ENCODE data around the gene MACF1.

GRCh38 chr1:39488793-39489566, 284.5 kb downstream of the MACF1 start:
- TF ChIP-seq TAF1 (IDR thresholded peaks at IDR 0.05; ENCODE audit: borderline replicate concordance, low read depth, low read length) (no peak), MXI1 (IDR thresholded peaks at IDR 0.05; ENCODE audit: low read depth, low read length) (no peak), PBX3 (IDR thresholded peaks at IDR 0.05) (no peak), MAX (IDR thresholded peaks at IDR 0.05; ENCODE audit: low read depth) (no peak), FOXM1 (IDR thresholded peaks at IDR 0.05; ENCODE audit: low read depth) (no peak), POLR2AphosphoS5 (IDR thresholded peaks at IDR 0.05; ENCODE audit: low read depth, low read length) (no peak), CHD2 (IDR thresholded peaks at IDR 0.05; ENCODE audit: low read length, partially characterized antibody) (no peak), IRF3 (IDR thresholded peaks at IDR 0.05; ENCODE audit: low read depth, low read length) (no peak)

All from SK-N-SH (cell line).